ENCODE data around the gene POU2AF2.

The POU2AF2 gene

GRCh38 chr11:111302298-111302697 lies 56.8 kb downstream of the POU2AF2 start:
- Histone ChIP-seq H3K9me3 (ENCODE audit: control insufficient read depth, insufficient read depth, low read length) (no peaks in the 10 kb centered on the region), H3K4me3 (ENCODE audit: low read length) (no peak overlapping the region), H3K27ac (ENCODE audit: low read depth, low read length) (no peak overlapping the region), H3F3A (ENCODE audit: control insufficient read depth, insufficient read depth) (no peaks in the 10 kb centered on the region), H4K20me1 (ENCODE audit: control insufficient read depth, insufficient read depth, low read depth, low read length) (no peaks in the 10 kb centered on the region), H3K4me2 (ENCODE audit: low read length) (no peak overlapping the region), H3K79me2 (ENCODE audit: control insufficient read depth, low read length) (no peaks in the 10 kb centered on the region), H3K36me3 (ENCODE audit: control insufficient read depth, low read length) (no peaks in the 10 kb centered on the region), H3K27me3 (ENCODE audit: control insufficient read depth, low read length) (peaks cover 48% of the 10 kb centered on the region), H3K9me2 (replicated peaks; ENCODE audit: control insufficient read depth, low read length) (no peaks in the 10 kb centered on the region), H3K4me1 (ENCODE audit: control insufficient read depth, low read length) (peaks cover 16% of the 10 kb centered on the region)
- no peak for TF ChIP-seq CTCF (IDR thresholded peaks at IDR 0.05; ENCODE audit: low read depth, low read length, poor library complexity, severe bottlenecking)
- TF ChIP-seq EZH2phosphoT487 (IDR thresholded peaks at IDR 0.05; ENCODE audit: borderline replicate concordance, low read length) = no peak

- H4K20me1 ChIP-seq (ENCODE audit: control insufficient read depth, insufficient read depth, low read depth, low read length) = no peaks in the 10 kb centered on the region
- H3K9me3 ChIP-seq (ENCODE audit: control insufficient read depth, insufficient read depth, low read length) = no peaks in the 10 kb centered on the region
- no peaks in the 10 kb centered on the region for H3F3A ChIP-seq (ENCODE audit: control insufficient read depth, insufficient read depth)
- no peaks in the 10 kb centered on the region for H3K36me3 ChIP-seq (ENCODE audit: control insufficient read depth, low read length)
- H3K27me3 ChIP-seq (ENCODE audit: control insufficient read depth, low read length) = peaks cover 51% of the 10 kb centered on the region
- H3K4me2 ChIP-seq (ENCODE audit: low read length) = no peak overlapping the region
- H3K9me2 ChIP-seq (replicated peaks; ENCODE audit: control insufficient read depth, low read length) = no peaks in the 10 kb centered on the region
- no peak overlapping the region for H3K27ac ChIP-seq (ENCODE audit: low read depth, low read length)
- peaks cover 16% of the 10 kb centered on the region for H3K4me1 ChIP-seq (ENCODE audit: control insufficient read depth, low read length)
- H3K79me2 ChIP-seq (ENCODE audit: control insufficient read depth, low read length) = no peaks in the 10 kb centered on the region
- no peak overlapping the region for H3K4me3 ChIP-seq (ENCODE audit: low read length)
- TF ChIP-seq EZH2phosphoT487 (IDR thresholded peaks at IDR 0.05; ENCODE audit: borderline replicate concordance, low read length) (no peak), CTCF (IDR thresholded peaks at IDR 0.05; ENCODE audit: low read depth, low read length, poor library complexity, severe bottlenecking) (no peak)
These were observed 57.9 kb downstream of the POU2AF2 start for GRCh38 chr11:111303461-111303860.

- H3K4me1 ChIP-seq (ENCODE audit: control insufficient read depth, low read length) = peaks cover 9% of the 10 kb centered on the region
- H3K4me2 ChIP-seq (ENCODE audit: low read length) = no peak overlapping the region
- H3K9me3 ChIP-seq (ENCODE audit: control insufficient read depth, insufficient read depth, low read length) = no peaks in the 10 kb centered on the region
- peaks cover 42% of the 10 kb centered on the region for H3K27me3 ChIP-seq (ENCODE audit: control insufficient read depth, low read length)
- no peak overlapping the region for H3K27ac ChIP-seq (ENCODE audit: low read depth, low read length)
- H3K9me2 ChIP-seq (replicated peaks; ENCODE audit: control insufficient read depth, low read length) = no peaks in the 10 kb centered on the region
- H4K20me1 ChIP-seq (ENCODE audit: control insufficient read depth, insufficient read depth, low read depth, low read length) = no peaks in the 10 kb centered on the region
- H3K36me3 ChIP-seq (ENCODE audit: control insufficient read depth, low read length) = no peaks in the 10 kb centered on the region
- no peak for TF ChIP-seq EZH2phosphoT487 (IDR thresholded peaks at IDR 0.05; ENCODE audit: borderline replicate concordance, low read length)
- TF ChIP-seq CTCF (IDR thresholded peaks at IDR 0.05; ENCODE audit: low read depth, low read length, poor library complexity, severe bottlenecking) = no peak
- no peaks in the 10 kb centered on the region for H3K79me2 ChIP-seq (ENCODE audit: control insufficient read depth, low read length)
- no peak overlapping the region for H3K4me3 ChIP-seq (ENCODE audit: low read length)
- no peaks in the 10 kb centered on the region for H3F3A ChIP-seq (ENCODE audit: control insufficient read depth, insufficient read depth)
These were observed 59.8 kb downstream of the POU2AF2 start for GRCh38 chr11:111305162-111305802.
